HG02623 (cell line): Measurements from ENCODE around the gene FCN2.
"Not testable (repeated sequence)": the region's sequence is repeated elsewhere in the genome, so short reads cannot be mapped to it uniquely, and the experiment has no call there.

Source experiments
- ATAC-seq: cut with Tn5 transposase; IDR thresholded peaks from one replicate; pipeline ENCODE4 v1.9.1; 2021; ENCODE audit warnings: moderate library complexity; ENCODE audit not compliant: unreplicated experiment

FCN2 gene

DNA sequence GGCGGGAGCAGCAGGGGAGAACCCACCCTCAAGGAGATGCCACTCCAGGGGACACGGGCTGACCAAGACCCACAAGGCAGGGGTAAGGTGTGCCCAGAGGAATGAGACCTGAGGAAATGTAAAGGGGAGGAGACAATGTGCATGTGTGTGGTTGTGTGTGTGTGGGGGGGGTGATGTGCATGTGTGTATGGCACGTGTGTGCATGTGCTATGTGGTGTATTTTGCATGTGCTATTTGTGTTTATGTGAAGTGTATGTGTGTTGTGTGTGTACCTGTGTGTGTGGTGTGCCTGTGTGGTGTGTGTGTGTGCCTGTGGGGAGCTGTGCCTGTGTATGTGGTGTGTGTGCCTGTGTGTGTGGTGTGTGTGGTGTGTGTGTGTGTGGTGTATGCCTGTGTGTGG, 33.5 kb upstream of the FCN2 start:
- no peak for ATAC-seq

DNA sequence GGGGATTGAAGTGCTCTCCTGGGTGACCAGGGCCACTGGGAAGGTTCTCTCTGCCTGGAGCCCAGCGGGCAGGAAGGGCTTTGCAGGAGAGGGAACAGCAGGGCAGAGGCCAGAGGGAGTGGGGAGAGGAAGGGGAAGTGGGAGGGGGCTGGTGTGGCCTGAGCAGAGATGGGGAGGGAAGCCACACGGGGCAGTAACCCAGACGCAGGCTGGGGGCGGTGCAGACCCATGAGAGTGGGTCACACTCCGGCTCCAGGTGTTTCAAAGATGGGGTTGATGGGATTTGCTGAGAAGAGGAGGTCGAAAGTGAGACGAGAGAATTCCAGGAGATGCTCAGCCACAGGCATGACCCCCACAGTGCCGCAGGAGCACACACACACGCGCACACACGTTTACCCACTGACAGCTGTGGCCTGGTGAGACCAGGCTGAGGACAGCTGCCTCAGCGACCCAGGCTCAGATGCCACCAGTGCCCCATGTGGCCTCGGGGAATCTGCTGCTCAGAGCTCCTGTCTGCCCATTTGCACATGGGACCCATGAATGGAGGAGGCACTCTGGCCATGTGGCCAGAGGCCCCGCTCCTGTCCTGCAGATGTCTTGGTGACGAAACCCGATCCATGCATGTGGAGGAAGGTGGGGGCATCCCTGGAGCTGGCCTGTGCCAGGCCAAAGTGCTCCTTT, 32.7 kb upstream of the FCN2 start:
- no peak for ATAC-seq

DNA sequence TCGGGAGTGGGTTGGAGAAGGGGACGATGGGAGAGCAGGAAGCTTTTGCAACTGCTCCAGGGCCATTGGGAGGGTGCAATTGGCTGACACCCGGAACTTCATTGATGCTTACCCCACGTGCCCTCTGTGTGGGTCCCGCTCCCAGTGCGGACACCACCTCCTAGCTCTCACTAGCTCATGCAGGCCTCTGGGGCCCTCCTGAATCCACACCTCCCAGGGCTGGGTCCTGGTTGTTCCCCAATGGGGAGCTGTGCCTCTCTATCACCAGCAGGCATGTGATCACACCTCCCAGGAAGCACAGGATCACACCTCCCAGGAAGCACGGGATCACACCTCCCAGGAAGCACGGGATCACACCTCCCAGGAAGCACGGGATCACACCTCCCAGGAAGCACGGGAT, 32.1 kb upstream of the FCN2 start:
- ATAC-seq, result no peak

DNA sequence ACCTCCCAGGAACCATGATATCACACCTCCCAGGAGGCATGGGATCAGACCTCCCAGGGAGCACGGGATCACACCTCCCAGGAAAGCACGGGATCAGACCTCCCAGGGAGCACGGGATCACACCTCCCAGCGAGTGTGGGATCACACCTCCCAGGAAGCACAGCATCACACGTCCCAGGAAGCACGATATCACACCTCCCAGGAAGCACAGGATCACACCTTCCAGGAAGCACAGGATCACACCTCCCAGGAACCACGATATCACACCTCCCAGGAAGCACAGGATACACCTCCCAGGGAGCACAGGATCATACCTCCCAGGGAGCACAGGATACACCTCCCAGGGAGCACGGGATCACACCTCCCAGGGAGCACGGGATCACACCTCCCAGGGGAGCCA, 30.0 kb upstream of the FCN2 start:
- no peak for ATAC-seq

GRCh38 chr9:134851020-134851419, 29.6 kb upstream of the FCN2 start:
- ATAC-seq, result no peak

DNA sequence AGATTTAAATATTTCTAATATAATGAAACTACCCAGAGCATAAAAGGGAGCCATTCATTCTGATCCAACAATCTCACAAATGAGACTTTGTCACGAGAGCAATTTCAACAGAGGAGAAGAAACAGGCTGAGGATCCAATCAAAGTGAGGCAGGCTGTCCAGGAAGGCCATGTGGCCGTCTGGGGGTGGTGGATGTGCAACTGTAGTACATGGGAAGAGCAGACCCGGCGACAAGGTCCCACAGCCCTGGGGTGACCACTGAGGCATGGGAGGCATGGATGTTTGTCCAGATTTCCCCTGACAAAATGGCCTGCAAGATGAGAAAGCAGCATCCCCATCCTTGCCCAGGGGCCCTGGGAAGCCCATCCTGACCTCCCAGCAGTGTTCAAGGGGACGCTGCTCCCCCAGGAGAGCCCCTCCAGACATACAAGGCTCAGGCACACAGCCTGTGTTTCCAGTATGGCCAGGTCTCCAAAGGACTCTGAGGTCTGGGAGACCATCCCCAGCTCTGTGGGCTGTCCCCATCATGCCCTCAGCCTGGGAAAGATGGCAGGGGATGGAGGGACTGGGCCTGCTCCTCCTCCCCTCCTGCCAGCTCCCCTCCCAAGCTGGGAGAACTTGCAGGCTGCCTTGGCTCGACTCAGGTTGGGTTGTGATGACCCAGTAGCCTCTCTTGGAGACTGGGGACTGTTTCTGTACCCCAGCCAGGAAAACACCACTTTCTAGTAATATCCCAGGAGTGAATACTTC, 27.5 kb upstream of the FCN2 start:
- ATAC-seq, result no peak

DNA sequence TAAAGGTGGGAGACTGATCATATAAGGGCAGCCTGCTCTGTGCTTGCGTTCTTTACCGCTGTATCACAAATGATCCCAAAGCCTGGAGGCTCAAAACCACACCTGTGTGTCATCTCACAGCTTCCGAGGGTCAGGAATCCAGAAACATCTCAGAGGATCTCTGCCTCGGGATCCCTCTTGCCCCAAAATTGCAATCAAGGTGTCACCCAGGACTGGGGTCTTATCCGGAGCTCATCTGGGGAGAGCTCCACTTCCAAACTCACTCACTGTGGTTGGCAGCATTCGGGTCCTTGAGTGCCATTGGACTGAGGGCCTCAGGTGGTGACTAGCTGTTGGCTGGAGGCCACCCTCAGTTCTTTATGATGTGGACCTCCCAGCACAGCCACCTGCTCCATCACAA, 26.7 kb upstream of the FCN2 start:
- no peak for ATAC-seq

GRCh38 chr9:134854541-134854981, 26.0 kb upstream of the FCN2 start:
- no peak for ATAC-seq

- ATAC-seq, result no peak
These were observed 25.2 kb upstream of the FCN2 start for GRCh38 chr9:134855231-134855899.

DNA sequence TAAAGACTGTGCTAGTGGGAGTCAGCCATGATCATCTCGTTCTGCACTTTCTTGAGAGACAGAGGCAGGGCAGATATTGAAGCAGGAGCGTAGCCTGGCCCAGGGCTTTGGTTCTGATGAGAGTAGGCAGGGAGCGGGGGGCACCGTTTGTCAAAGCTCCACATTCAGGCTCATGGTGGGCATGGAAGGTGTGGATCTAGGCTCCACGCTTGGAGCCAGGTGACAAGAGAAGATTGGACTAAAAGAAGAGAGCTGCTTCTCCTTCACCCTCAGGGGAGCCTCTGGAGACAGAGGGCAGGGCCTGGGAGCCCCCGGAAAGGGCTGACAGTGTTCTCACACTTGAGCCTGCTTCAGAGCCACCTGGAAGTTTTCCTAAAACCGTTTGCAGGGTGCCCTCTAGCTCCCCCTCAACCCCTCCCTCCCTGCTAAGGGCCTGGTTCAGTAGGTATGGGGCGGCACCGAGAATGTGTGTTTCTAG, 24.7 kb upstream of the FCN2 start:
- ATAC-seq, result no peak

GRCh38 chr9:134857451-134857850, 23.2 kb upstream of the FCN2 start:
- not testable (repeated sequence) for ATAC-seq

GRCh38 chr9:134858051-134858841, 22.4 kb upstream of the FCN2 start:
- peak; percentile 66 for ATAC-seq

DNA sequence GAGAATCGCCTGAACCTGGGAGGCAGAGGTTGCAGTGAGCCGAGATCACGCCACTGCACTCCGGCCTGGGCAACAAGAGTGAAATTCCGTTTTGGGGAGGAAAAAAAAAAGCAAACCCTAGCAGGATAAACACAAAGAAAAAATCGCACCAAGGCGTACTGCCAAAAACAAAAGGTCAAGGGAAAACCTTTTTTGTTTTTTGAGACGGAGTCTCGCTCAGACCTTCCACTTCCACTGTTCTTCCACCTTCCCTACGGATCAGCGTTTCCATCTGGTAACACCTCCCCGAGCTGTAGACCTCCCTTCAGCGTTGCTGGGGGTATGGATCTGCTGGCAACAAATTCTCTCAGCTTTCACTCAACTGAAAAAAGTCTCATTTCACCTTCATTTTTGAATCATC, 20.1 kb upstream of the FCN2 start:
- ATAC-seq, result no peak

DNA sequence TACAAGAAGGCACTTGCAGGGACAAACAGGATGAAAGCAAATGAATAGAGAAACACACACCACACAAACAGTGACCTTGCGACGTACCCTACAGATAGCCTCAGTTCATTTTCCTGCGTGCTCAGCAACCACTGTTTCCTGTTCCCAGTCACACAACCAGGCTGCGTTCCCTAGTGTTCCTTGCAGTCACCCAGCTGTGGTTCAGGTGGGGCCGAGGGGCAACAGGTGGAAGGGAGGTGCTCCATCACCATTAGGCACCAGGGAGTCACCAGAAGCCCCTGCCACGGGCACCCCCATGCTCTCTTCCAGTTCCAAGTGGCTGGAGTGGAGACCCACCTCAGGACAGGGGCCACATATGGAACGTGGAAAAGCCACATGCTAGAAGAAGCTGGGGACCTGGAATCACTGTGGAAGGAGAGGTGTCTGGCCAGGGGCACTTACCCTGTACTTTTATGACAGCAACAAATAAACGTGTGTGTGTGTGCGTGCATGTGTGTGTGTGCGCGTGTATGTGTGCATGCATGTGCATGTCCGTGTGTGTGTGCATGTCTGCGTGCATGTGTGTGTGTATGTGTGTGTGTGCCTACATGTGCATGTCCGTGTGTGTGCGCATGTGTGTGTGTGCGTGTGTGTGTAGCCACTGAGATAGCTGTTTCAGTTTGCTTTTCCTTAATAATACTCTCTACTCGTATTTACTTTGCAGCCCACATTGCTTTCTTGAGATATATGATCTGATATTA, 18.8 kb upstream of the FCN2 start:
- ATAC-seq, result no peak

- no peak for ATAC-seq
These were observed 17.2 kb upstream of the FCN2 start for GRCh38 chr9:134863306-134863902.

GRCh38 chr9:134863941-134864820, 16.4 kb upstream of the FCN2 start:
- no peak for ATAC-seq

- no peak for ATAC-seq
These were observed 15.8 kb upstream of the FCN2 start for GRCh38 chr9:134864821-134865190.

- no peak for ATAC-seq
These were observed 12.5 kb upstream of the FCN2 start for GRCh38 chr9:134867917-134868750.
